Uterus (tissue), 2 donors: ENCODE measurements around the gene NMNAT3.

Source experiments
- POLR2A ChIP-seq, 2 donors: fragments of 450-650 bp; IDR thresholded peaks; one replicate each; pipeline ENCODE4 v1.6.1; 2016; ENCODE audit warnings: antibody characterized with exemption in 2 of 2, mild to moderate bottlenecking in 1 of 2, moderate library complexity in 1 of 2
- TF ChIP-seq, protein P1 (sequence below), 4 experiments: fragments of 200-600 bp in 2 of 4; fragments of 450-650 bp in 2 of 4; sonication (generic) in 2 of 4; IDR thresholded peaks; one replicate each; pipeline ENCODE4 v1.5.1; 2016 to 2019; ENCODE audit warnings: antibody characterized with exemption in 4 of 4, mild to moderate bottlenecking in 2 of 4, moderate library complexity in 1 of 4

DNA sequence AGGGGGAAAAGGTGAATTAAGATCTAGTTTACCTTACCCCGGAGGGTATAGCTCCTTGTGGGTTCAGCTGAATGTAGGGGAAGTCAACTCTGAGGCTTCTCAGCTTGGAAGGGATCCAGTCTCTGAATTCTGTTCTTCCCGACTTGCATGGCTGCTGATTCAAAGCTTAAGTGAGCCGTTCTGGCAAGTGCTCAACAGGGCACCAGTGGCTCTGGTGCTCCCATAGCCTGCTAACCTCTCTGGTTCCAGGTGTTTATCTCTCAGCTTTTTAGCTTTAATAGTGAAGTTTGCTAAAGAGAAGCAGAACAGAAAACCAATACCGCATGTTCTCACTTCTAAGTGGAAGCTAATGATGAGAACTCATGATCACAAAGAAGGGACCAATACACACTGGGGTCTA is 92.0 kb downstream of the NMNAT3 start:
- TF ChIP-seq, protein P1, sequence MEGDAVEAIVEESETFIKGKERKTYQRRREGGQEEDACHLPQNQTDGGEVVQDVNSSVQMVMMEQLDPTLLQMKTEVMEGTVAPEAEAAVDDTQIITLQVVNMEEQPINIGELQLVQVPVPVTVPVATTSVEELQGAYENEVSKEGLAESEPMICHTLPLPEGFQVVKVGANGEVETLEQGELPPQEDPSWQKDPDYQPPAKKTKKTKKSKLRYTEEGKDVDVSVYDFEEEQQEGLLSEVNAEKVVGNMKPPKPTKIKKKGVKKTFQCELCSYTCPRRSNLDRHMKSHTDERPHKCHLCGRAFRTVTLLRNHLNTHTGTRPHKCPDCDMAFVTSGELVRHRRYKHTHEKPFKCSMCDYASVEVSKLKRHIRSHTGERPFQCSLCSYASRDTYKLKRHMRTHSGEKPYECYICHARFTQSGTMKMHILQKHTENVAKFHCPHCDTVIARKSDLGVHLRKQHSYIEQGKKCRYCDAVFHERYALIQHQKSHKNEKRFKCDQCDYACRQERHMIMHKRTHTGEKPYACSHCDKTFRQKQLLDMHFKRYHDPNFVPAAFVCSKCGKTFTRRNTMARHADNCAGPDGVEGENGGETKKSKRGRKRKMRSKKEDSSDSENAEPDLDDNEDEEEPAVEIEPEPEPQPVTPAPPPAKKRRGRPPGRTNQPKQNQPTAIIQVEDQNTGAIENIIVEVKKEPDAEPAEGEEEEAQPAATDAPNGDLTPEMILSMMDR (IDR thresholded peaks at IDR 0.05): no peak
- TF ChIP-seq POLR2A (IDR thresholded peaks at IDR 0.05): no peak
